ENCODE results near the gene HIVEP3.

The HIVEP3 gene

GRCh38 chr1:41515131-41515678 is 403.5 kb downstream of the HIVEP3 start:
- no peaks in the 10 kb centered on the region for H3K9me3 ChIP-seq (ENCODE audit: control insufficient read depth, insufficient read depth, low read length)
- no peak overlapping the region for H3K9ac ChIP-seq (ENCODE audit: low read depth, low read length)
- no peak overlapping the region for H3K27ac ChIP-seq (ENCODE audit: low read depth, low read length)
- no peak overlapping the region for H3K4me3 ChIP-seq (ENCODE audit: low read depth, low read length)
- no peaks in the 10 kb centered on the region for H3K27me3 ChIP-seq (ENCODE audit: control insufficient read depth, insufficient read depth, low read length)
- H3K36me3 ChIP-seq (ENCODE audit: control insufficient read depth, insufficient read depth, low read length) = no peaks in the 10 kb centered on the region
- H3K4me1 ChIP-seq (ENCODE audit: control insufficient read depth, insufficient read depth, low read length) = peaks cover 9% of the 10 kb centered on the region

- H3K4me1 ChIP-seq (ENCODE audit: control insufficient read depth, insufficient read depth, low read length) = peaks cover 9% of the 10 kb centered on the region
- H3K27ac ChIP-seq (ENCODE audit: low read depth, low read length) = no peak overlapping the region
- H3K27me3 ChIP-seq (ENCODE audit: control insufficient read depth, insufficient read depth, low read length) = no peaks in the 10 kb centered on the region
- H3K36me3 ChIP-seq (ENCODE audit: control insufficient read depth, insufficient read depth, low read length) = no peaks in the 10 kb centered on the region
- no peak overlapping the region for H3K9ac ChIP-seq (ENCODE audit: low read depth, low read length)
- no peaks in the 10 kb centered on the region for H3K9me3 ChIP-seq (ENCODE audit: control insufficient read depth, insufficient read depth, low read length)
- no peak overlapping the region for H3K4me3 ChIP-seq (ENCODE audit: low read depth, low read length)
Observed at GRCh38 chr1:41514381-41514780, 404.3 kb downstream of the HIVEP3 start.

GRCh38 chr1:41513383-41513735 is 405.4 kb downstream of the HIVEP3 start:
- Histone ChIP-seq H3K4me3 (ENCODE audit: low read depth, low read length) (no peak overlapping the region), H3K9me3 (ENCODE audit: control insufficient read depth, insufficient read depth, low read length) (no peaks in the 10 kb centered on the region), H3K27me3 (ENCODE audit: control insufficient read depth, insufficient read depth, low read length) (no peaks in the 10 kb centered on the region), H3K9ac (ENCODE audit: low read depth, low read length) (no peak overlapping the region), H3K36me3 (ENCODE audit: control insufficient read depth, insufficient read depth, low read length) (no peaks in the 10 kb centered on the region), H3K4me1 (ENCODE audit: control insufficient read depth, insufficient read depth, low read length) (peaks cover 9% of the 10 kb centered on the region), H3K27ac (ENCODE audit: low read depth, low read length) (no peak overlapping the region)

GRCh38 chr1:41512701-41513382 is 405.9 kb downstream of the HIVEP3 start:
- no peak overlapping the region for H3K4me3 ChIP-seq (ENCODE audit: low read depth, low read length)
- no peak overlapping the region for H3K9ac ChIP-seq (ENCODE audit: low read depth, low read length)
- H3K4me1 ChIP-seq (ENCODE audit: control insufficient read depth, insufficient read depth, low read length) = peaks cover 9% of the 10 kb centered on the region
- H3K27me3 ChIP-seq (ENCODE audit: control insufficient read depth, insufficient read depth, low read length) = no peaks in the 10 kb centered on the region
- no peaks in the 10 kb centered on the region for H3K9me3 ChIP-seq (ENCODE audit: control insufficient read depth, insufficient read depth, low read length)
- no peak overlapping the region for H3K27ac ChIP-seq (ENCODE audit: low read depth, low read length)
- no peaks in the 10 kb centered on the region for H3K36me3 ChIP-seq (ENCODE audit: control insufficient read depth, insufficient read depth, low read length)

GRCh38 chr1:41511239-41511540 is 407.5 kb downstream of the HIVEP3 start:
- H3K27ac ChIP-seq (ENCODE audit: low read depth, low read length) = no peak overlapping the region
- no peaks in the 10 kb centered on the region for H3K36me3 ChIP-seq (ENCODE audit: control insufficient read depth, insufficient read depth, low read length)
- no peak overlapping the region for H3K4me3 ChIP-seq (ENCODE audit: low read depth, low read length)
- H3K9ac ChIP-seq (ENCODE audit: low read depth, low read length) = no peak overlapping the region
- H3K4me1 ChIP-seq (ENCODE audit: control insufficient read depth, insufficient read depth, low read length) = peaks cover 9% of the 10 kb centered on the region
- H3K9me3 ChIP-seq (ENCODE audit: control insufficient read depth, insufficient read depth, low read length) = no peaks in the 10 kb centered on the region
- no peaks in the 10 kb centered on the region for H3K27me3 ChIP-seq (ENCODE audit: control insufficient read depth, insufficient read depth, low read length)

- Histone ChIP-seq H3K9ac (ENCODE audit: low read depth, low read length) (no peak overlapping the region), H3K4me3 (ENCODE audit: low read depth, low read length) (no peak overlapping the region), H3K9me3 (ENCODE audit: control insufficient read depth, insufficient read depth, low read length) (no peaks in the 10 kb centered on the region), H3K4me1 (ENCODE audit: control insufficient read depth, insufficient read depth, low read length) (peaks cover 6% of the 10 kb centered on the region), H3K27ac (ENCODE audit: low read depth, low read length) (no peak overlapping the region), H3K27me3 (ENCODE audit: control insufficient read depth, insufficient read depth, low read length) (no peaks in the 10 kb centered on the region), H3K36me3 (ENCODE audit: control insufficient read depth, insufficient read depth, low read length) (no peaks in the 10 kb centered on the region)
Observed at GRCh38 chr1:41510531-41511238, 408.0 kb downstream of the HIVEP3 start.

- H3K36me3 ChIP-seq (ENCODE audit: control insufficient read depth, insufficient read depth, low read length) = no peaks in the 10 kb centered on the region
- no peaks in the 10 kb centered on the region for H3K9me3 ChIP-seq (ENCODE audit: control insufficient read depth, insufficient read depth, low read length)
- no peak overlapping the region for H3K9ac ChIP-seq (ENCODE audit: low read depth, low read length)
- 0 out of 2 replicates have a peak, but pooled peaks cover under 1% of the 10 kb centered on the region for H3K4me1 ChIP-seq (ENCODE audit: control insufficient read depth, insufficient read depth, low read length)
- no peak overlapping the region for H3K27ac ChIP-seq (ENCODE audit: low read depth, low read length)
- H3K4me3 ChIP-seq (ENCODE audit: low read depth, low read length) = no peak overlapping the region
- H3K27me3 ChIP-seq (ENCODE audit: control insufficient read depth, insufficient read depth, low read length) = no peaks in the 10 kb centered on the region
Observed at GRCh38 chr1:41509270-41509671, 409.5 kb downstream of the HIVEP3 start.

- no peaks in the 10 kb centered on the region for H3K36me3 ChIP-seq (ENCODE audit: control insufficient read depth, insufficient read depth, low read length)
- no peaks in the 10 kb centered on the region for H3K27me3 ChIP-seq (ENCODE audit: control insufficient read depth, insufficient read depth, low read length)
Observed at GRCh38 chr1:41508290-41508689, 410.4 kb downstream of the HIVEP3 start.

GRCh38 chr1:41507836-41508235 is 410.9 kb downstream of the HIVEP3 start:
- Histone ChIP-seq H3K27ac (ENCODE audit: low read depth, low read length) (no peak overlapping the region), H3K4me1 (ENCODE audit: control insufficient read depth, insufficient read depth, low read length) (peaks cover 9% of the 10 kb centered on the region), H3K9me3 (ENCODE audit: control insufficient read depth, insufficient read depth, low read length) (no peaks in the 10 kb centered on the region), H3K9ac (ENCODE audit: low read depth, low read length) (no peak overlapping the region), H3K27me3 (ENCODE audit: control insufficient read depth, insufficient read depth, low read length) (no peaks in the 10 kb centered on the region), H3K36me3 (ENCODE audit: control insufficient read depth, insufficient read depth, low read length) (no peaks in the 10 kb centered on the region), H3K4me3 (ENCODE audit: low read depth, low read length) (no peak overlapping the region)

More at GRCh38 chr1:41508290-41508689, 410.4 kb downstream of the HIVEP3 start:
- Histone ChIP-seq H3K9ac (ENCODE audit: low read depth, low read length) (no peak overlapping the region), H3K9me3 (ENCODE audit: control insufficient read depth, insufficient read depth, low read length) (no peaks in the 10 kb centered on the region), H3K4me1 (ENCODE audit: control insufficient read depth, insufficient read depth, low read length) (peaks cover 9% of the 10 kb centered on the region), H3K27ac (ENCODE audit: low read depth, low read length) (no peak overlapping the region), H3K4me3 (ENCODE audit: low read depth, low read length) (no peak overlapping the region)

- no peak overlapping the region for H3K27ac ChIP-seq (ENCODE audit: low read depth, low read length)
Observed at GRCh38 chr1:41507110-41507720, 411.5 kb downstream of the HIVEP3 start.

More at GRCh38 chr1:41507110-41507720, 411.5 kb downstream of the HIVEP3 start:
- H3K27me3 ChIP-seq (ENCODE audit: control insufficient read depth, insufficient read depth, low read length) = no peaks in the 10 kb centered on the region
- H3K4me1 ChIP-seq (ENCODE audit: control insufficient read depth, insufficient read depth, low read length) = peaks cover 9% of the 10 kb centered on the region
- H3K4me3 ChIP-seq (ENCODE audit: low read depth, low read length) = no peak overlapping the region
- no peaks in the 10 kb centered on the region for H3K9me3 ChIP-seq (ENCODE audit: control insufficient read depth, insufficient read depth, low read length)
- no peaks in the 10 kb centered on the region for H3K36me3 ChIP-seq (ENCODE audit: control insufficient read depth, insufficient read depth, low read length)
- H3K9ac ChIP-seq (ENCODE audit: low read depth, low read length) = no peak overlapping the region
